ENCODE results near the gene ELOA2. TPM values are rescaled to one million over a fixed set of nuclear protein-coding genes. Genes with fewer than 3 reads are reported as not detected.

The ELOA2 gene
- total RNA-seq, 1 experiment from 2014 or later: not detected

DNA sequence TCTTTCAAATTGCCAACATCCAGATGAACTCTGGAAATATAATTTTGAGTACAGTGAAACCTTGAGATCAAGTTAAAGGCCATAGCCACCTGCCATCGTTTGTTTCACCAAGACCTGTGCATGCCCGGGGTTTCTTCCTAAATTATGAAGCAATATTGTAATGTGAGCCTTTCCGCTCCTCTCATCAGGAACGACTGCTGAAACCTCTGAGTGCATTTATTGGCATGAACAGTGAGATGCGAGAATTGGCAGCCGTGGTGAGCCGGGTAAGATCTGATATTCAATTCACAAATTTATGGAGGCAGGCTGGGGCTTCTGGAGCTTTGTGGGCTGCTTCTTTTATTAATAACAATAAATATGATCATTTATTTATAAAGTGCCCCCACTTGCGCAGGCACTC lies 27.7 kb upstream of the ELOA2 start:
- Histone ChIP-seq H3K4me1 (ENCODE audit: control insufficient read depth, insufficient read depth, low read length) (no peaks in the 10 kb centered on the region), H3K4me3 (ENCODE audit: low read depth in 2 of 2, low read length in 2 of 2) (no peak overlapping the region), H3K9me3 (ENCODE audit: control insufficient read depth, insufficient read depth, low read depth, low read length) (no peaks in the 10 kb centered on the region), H3K27ac (ENCODE audit: low read length) (no peak overlapping the region), H3K27me3 (ENCODE audit: control insufficient read depth, insufficient read depth, low read length) (no peaks in the 10 kb centered on the region), H3K36me3 (ENCODE audit: control insufficient read depth, insufficient read depth, low read length) (no peaks in the 10 kb centered on the region)
- BruUV-seq (replicated peaks): no TSS peak
- no peak for DNase-seq (ENCODE audit: low read depth, low spot score)
- intact Hi-C loops (cut with micrococcal nuclease; ENCODE audit: unreplicated experiment) (no loop called here), in situ Hi-C loops (cut with HindIII; ENCODE audit: low pct_unique_long_range_greater_than_20kb, low sequenced_read_pairs) (no loop called here)
- ATAC-seq: no peak
- POLR2A ChIA-PET: no interaction called here
- CTCF ChIA-PET: no interaction called here
- no peak for TF ChIP-seq SIN3A (IDR thresholded peaks at IDR 0.05; ENCODE audit: borderline replicate concordance, insufficient read depth, low read depth, low read length)
- TF ChIP-seq CTCF (IDR thresholded peaks at IDR 0.05): no peak

GRCh38 chr18:47062471-47062870 lies 27.1 kb upstream of the ELOA2 start:
- DNase-seq (ENCODE audit: low read depth, low spot score): no peak
- Histone ChIP-seq H3K27ac (ENCODE audit: low read length) (no peak overlapping the region), H3K4me1 (ENCODE audit: control insufficient read depth, insufficient read depth, low read length) (no peaks in the 10 kb centered on the region), H3K36me3 (ENCODE audit: control insufficient read depth, insufficient read depth, low read length) (no peaks in the 10 kb centered on the region), H3K9me3 (ENCODE audit: control insufficient read depth, insufficient read depth, low read depth, low read length) (no peaks in the 10 kb centered on the region), H3K4me3 (ENCODE audit: low read depth in 2 of 2, low read length in 2 of 2) (no peak overlapping the region), H3K27me3 (ENCODE audit: control insufficient read depth, insufficient read depth, low read length) (no peaks in the 10 kb centered on the region)
- ChIA-PET CTCF (no interaction called here), POLR2A (no interaction called here)
- intact Hi-C loops (cut with micrococcal nuclease; ENCODE audit: unreplicated experiment): no loop called here
- BruUV-seq (replicated peaks): no TSS peak
- in situ Hi-C loops (cut with HindIII; ENCODE audit: low pct_unique_long_range_greater_than_20kb, low sequenced_read_pairs): no loop called here
- TF ChIP-seq POLR2AphosphoS5 (IDR thresholded peaks at IDR 0.05; ENCODE audit: low read depth, low read length) (no peak), SIN3A (IDR thresholded peaks at IDR 0.05; ENCODE audit: borderline replicate concordance, insufficient read depth, low read depth, low read length) (no peak), CTCF (IDR thresholded peaks at IDR 0.05) (no peak), TCF7L2 (IDR thresholded peaks at IDR 0.05; ENCODE audit: low read depth, low read length) (no peak), REST (IDR thresholded peaks at IDR 0.05; ENCODE audit: insufficient read depth in 1 of 2, low read depth in 2 of 2, low read length in 1 of 2) (no peak)
- ATAC-seq: no peak

- POLR2A ChIA-PET: no interaction called here
- ATAC-seq: no peak
- H3K9me3 ChIP-seq (ENCODE audit: control insufficient read depth, insufficient read depth, low read depth, low read length): no peaks in the 10 kb centered on the region
- in situ Hi-C loops (cut with HindIII; ENCODE audit: low pct_unique_long_range_greater_than_20kb, low sequenced_read_pairs): no loop called here
- no peak for TF ChIP-seq REST (IDR thresholded peaks at IDR 0.05; ENCODE audit: insufficient read depth in 1 of 2, low read depth in 2 of 2, low read length in 1 of 2)
- TF ChIP-seq SIN3A (IDR thresholded peaks at IDR 0.05; ENCODE audit: borderline replicate concordance, insufficient read depth, low read depth, low read length): no peak
- no peak for TF ChIP-seq CTCF (IDR thresholded peaks at IDR 0.05)
- TF ChIP-seq POLR2AphosphoS5 (IDR thresholded peaks at IDR 0.05; ENCODE audit: low read depth, low read length): no peak
- no peak for TF ChIP-seq TCF7L2 (IDR thresholded peaks at IDR 0.05; ENCODE audit: low read depth, low read length)
- H3K4me1 ChIP-seq (ENCODE audit: control insufficient read depth, insufficient read depth, low read length): no peaks in the 10 kb centered on the region
- no peak overlapping the region for H3K27ac ChIP-seq (ENCODE audit: low read length)
- DNase-seq (ENCODE audit: low read depth, low spot score): no peak
- no TSS peak for BruUV-seq (replicated peaks)
- no peak overlapping the region for H3K4me3 ChIP-seq (ENCODE audit: low read depth in 2 of 2, low read length in 2 of 2)
- H3K36me3 ChIP-seq (ENCODE audit: control insufficient read depth, insufficient read depth, low read length): no peaks in the 10 kb centered on the region
- CTCF ChIA-PET: no interaction called here
- intact Hi-C loops (cut with micrococcal nuclease; ENCODE audit: unreplicated experiment): no loop called here
- no peaks in the 10 kb centered on the region for H3K27me3 ChIP-seq (ENCODE audit: control insufficient read depth, insufficient read depth, low read length)
These were observed 18.9 kb upstream of the ELOA2 start for GRCh38 chr18:47054369-47054768.
